DLD1 (cell line): ENCODE data around the gene DISC1.
"Not testable (repeated sequence)": the region's sequence is repeated elsewhere in the genome, so short reads cannot be mapped to it uniquely, and the experiment has no call there.

Experiments used
- in situ Hi-C: cut with HindIII; loops from 2 replicates; pipeline ENCODE4 v1.10.0; 2017; ENCODE audit warnings: low sequenced_read_pairs

Gene DISC1

DNA sequence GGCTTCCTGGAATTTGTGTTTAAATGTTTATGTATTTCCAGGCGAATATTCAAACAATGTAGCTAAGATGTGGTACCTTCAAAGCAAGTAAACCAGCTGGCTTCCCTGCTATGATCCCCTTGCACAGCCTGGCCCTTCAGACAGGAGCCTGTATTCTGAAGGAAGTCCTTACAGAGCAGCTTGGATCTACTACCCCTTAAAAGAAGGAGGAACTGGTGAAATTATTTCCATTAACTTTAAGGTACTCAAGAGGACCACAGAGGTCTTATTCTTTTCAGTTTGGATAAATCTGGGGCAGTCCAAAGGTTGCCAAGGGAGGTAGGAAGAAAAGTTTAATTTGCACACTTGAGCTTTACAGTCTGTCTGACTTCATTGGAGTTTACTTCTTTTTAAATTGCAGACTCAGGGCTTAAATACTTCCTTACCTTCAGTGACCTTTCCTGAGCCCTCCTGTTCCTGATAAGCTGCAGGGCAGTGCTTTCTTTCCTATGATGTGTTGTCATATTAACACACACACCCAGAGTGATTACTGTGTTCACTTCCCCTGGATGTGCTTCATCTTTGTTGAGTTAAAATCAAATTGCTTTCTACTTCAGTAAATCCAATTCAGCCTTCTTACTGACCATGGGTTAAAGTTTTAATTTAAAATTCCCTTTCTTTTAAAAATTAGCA lies 40.5 kb downstream of the DISC1 start:
- in situ Hi-C loops, result no loop called here

DNA sequence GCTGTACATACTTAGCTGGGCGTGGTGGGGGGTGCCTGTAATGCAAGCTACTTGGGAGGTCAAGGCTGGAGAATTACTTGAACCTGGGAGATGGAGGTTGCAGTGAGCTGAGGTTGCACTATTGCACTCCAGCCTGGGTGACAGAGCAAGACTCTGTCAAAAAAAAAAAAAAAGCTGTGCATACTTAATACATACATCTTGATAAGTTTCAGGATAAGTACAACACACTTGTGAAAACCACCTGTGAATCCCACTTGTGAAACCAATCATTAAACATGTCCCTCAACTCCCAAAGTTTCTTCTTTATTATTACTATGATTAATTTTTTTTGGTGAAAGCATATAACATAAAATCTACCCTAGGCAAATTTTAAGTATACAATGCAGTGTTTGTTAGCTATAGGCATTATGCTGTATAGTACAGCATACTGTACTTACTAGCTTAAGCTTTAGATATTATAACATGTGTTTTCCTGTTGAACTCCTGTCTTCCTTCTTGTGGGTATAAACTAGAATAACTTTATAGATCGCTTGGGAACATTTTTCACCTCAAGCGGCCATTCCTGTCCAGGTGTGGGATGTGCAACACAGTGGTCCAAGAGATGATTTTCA lies 41.4 kb downstream of the DISC1 start:
- in situ Hi-C loops, result no loop called here

DNA sequence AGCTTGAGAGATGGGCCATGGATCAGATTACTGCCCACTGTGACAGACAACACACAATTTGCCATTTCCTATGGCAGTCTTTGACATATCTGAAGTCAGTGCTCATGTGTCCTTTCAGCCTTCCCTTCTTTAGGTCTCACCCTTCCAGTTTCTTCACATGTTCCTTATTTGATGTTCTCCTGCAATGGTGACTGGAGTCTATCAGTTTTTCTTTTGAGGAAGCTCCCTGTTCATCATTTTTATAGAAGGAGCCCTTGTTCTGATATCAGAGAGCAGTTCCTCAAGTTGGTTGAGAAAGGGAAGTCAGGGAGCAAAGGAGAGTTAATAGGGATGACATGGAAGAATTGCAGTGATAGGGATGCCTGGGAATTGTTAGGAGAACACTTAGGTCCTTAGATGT lies 42.2 kb downstream of the DISC1 start:
- in situ Hi-C loops, result no loop called here

DNA sequence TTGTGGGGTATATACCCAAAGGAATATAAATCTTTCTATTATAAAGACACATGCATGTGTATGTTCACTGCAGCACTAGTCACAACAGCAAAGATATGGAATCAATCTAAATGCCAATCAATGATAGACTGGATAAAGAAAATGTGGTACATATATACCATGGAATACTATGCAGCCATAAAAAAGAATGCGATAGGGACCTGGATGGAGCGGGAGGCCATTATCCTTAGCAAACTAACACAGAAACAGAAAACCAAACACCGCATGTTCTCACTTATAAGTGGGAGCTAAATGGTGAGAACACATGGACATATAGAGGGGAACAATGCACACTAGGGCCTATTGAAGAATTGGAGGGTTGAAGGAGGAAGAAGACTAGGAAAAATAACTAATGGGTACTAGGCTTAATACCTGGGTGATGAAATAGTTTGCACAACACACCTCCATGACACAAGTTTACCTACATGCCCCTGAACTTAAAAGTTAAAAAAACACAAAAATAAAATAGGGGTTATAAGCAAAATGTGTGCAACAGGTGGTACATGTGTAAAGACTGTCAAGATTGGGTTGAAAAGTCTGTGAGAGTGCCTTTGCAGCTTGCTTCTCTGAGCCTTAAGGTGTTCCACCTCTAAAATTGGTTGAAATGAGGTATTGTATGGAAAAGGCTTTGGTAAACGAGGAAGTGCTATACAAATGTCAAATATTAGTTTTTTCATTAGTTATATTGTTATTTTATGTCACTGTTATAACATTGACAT lies 43.5 kb downstream of the DISC1 start:
- in situ Hi-C loops, result not testable (repeated sequence)

DNA sequence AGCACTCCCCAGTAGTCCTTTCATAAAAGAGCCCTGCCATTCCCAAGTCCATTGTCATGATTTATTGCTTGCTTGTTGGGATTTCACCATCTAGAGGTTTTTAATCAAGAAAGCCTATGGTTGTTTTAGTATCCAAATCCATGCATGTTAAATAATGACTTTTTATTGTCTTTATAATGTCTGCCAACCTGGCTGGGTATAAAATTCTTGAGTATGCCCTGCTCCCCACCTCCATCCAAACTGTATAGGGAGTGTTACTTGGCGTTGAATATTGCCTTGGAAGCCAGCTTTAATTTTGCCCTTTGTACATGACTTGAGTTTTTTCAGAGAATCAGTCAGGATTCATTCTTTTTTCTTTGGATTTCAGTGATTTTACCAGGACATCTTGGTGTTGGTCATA lies 44.2 kb downstream of the DISC1 start:
- in situ Hi-C loops, result no loop called here

DNA sequence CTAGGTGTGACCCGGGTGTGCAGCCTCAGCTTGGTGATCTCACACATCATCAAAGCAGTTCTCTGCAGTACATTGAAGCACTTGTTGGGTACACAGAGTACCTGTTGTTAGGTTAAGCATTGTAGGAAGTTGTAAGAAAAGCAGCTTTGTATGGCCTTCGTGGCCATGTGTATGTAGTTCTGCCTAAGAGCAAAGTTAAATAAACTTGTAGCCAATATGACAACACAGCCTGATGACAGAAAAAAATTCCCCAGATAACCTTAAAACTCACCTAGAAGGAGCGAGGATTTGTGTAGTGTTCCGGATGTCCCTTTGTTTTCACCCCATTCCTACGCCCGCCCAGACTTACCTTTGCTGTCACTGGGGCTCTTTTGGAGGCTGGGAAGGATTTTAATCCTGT lies 48.0 kb downstream of the DISC1 start:
- in situ Hi-C loops, result no loop called here

DNA sequence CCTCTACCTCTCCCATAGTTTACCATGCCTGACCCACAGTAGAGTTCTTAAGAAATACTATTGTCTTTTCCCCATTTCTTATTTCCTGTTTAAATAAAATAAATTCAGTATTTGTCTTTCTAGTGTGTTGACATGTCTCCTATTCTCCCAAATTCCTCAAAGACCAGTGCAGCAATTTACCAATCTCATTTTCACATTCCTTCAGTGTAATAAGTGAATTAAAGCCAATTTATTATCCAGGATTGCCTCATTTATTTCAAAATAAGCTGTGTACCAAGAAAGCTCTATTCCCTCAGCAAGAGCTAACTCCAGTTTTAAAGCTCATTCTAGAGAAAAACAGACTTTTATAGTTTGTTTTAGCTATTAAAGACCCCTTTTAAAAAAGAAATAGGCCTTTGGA lies 49.9 kb downstream of the DISC1 start:
- in situ Hi-C loops, result no loop called here

DNA sequence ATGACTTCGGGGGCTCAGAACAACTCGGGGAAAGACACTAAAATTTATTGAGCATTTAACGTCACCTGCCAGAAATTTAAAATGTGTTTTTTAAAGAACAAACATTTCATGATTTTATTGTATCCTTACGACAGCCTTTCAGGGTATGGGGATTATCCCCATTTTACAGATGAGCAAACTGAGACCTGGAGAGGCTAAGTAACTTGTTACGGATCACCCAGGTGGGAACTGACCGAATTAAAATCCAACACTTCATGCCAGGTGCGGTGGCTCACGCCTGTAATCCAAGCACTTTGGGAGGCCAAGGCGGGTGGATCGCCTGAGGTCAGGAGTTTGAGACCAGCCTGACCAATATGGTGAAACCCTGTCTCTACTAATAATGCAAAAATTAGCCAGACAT lies 50.9 kb downstream of the DISC1 start:
- in situ Hi-C loops, result no loop called here

DNA sequence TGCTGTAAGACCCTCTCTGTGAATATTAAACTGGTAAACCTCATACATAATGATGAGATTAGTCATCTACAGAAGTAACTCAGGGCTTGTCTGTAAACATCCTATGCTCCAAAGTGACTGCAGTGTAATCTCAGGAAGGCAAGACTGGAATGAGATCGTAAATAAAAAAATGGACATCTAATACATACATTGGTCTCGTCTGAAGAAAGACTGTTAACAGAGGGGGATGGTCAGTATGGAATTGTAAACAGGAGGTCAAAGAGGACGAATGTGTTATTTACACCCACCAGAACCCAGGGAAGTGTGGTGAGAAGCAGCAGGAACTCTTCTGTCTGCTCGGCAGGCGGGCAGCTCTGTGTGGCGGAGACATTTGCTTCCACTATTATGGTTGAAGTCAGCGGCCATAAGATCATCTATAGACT lies 51.4 kb downstream of the DISC1 start:
- in situ Hi-C loops, result no loop called here

DNA sequence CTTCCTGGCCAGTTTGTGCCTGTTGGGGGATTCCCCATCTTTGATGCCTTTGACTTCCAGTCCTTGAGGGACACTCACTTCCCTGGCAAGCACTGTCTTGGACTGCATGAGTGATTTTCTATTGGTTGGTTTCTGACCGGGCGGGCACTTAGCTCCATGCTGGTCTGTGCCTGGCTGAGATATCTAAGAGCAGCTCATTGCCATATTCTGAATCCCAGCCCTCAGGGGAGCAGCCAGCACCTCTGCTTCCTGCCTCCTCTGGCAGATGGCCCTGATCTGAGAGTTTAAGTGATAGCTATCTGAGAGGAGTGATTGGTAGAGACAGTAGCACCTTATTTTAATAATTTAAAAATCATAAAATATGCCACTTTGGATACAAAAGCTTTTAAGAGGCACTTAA lies 52.5 kb downstream of the DISC1 start:
- in situ Hi-C loops, result no loop called here

DNA sequence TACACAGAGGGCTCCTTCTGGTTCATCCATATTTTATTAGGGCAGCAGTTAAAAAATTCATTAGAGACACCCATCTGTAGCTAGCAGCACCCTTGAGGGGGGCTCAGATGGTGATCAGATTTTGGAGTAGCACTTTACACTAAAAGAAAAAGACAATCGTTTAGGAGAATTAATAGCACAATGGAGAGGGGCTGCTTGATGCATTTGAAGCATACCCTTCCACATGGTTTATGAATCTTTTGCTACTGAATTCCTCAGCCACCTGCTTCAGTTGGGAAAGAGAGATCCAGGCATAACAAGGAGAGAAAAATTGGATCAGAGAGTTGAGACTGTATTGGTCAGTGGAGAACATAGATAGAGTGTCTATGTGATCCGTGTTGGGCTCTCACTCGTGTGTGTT lies 54.4 kb downstream of the DISC1 start:
- in situ Hi-C loops, result no loop called here

DNA sequence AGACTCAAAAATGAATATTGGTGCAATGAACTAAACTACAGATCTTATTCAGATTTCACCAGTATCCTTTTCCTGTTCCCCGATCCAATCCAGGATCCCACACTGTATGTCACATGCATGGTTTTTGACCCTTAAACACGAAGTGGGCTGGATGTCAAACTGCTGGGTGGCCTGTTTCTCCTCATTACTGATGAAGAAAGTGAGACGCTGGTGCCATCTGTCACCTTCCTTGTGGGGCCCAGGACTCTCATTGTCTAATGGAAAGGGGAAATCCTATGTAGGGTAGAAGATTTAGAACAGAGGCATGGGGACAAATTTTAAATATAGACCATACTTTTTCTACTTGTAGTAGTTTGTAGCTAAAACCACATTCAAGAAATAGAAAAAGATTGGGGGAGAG lies 56.2 kb downstream of the DISC1 start:
- in situ Hi-C loops, result no loop called here

DNA sequence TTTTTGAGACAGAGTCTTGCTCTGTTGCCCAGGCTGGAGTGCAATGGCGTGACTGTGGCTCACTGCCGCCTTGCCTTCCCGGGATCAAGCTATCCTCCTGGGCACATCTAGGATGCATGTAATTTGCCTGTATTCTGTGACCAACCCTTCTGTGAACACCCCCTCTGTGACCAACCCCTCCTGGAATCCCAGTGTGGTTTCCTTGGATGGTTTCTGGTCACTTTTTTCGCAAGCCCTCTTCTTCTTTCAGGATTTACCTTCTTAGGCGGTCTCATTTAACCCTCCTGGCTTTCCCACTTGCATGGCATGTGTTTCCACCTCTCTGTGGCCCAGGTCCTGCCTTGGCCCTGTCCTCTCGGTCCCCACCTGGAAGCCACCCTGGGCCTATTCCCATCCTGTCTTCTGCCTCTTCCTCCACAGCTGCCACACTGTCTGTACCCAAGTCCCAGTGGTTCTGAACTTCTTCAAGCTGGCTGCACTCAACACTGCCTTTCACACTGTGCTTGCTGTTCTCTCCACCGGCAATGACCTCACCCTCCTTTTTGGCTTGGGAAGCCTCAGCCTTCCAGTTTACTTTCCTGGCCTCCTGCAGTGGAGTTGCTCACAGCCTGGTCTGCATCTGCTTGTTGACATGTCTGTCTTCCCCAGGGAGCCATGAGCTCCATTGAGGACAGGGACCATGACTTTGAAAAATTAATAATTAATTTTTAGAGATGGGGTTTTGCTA lies 57.0 kb downstream of the DISC1 start:
- in situ Hi-C loops, result no loop called here

DNA sequence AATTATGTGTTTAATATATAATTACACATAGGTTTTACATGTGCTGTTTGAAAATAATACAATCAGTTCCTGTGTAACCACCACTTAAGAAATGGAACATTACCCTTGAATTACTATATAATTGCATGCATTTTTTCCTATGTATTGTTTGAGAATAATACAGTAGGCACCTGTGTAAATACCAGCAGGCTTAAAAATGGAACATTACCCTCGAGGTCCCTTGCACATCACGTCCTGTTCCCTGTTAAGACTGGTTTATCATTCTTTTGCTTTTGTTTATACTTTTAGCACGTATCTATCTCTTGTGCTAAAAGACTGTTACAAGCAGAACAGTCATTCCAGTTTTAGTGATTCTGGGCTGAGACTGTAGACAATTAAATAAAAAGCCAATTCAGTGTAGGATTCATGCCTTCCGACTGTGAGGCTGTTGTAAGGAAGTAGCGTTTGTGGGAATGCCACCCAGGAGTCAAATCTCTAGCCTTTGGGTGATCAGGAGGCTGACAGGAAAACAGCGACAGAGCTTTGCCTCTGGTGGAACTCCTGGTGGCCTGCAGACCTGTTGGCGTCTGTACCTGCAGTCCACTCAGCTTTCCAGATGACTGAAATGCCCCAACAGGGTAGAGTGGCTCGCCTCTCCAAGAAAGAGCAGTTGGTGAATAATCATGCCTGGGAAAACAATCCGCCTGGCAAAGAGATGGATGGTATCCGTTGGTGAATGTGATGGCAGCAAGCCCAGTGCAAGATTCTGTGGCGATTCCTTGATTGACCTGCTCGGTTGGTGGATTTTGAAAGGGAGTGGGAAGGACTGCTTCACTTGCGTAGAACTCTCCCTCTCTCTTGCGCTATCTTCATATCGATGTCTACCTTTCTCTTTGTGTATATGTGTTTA lies 58.0 kb downstream of the DISC1 start:
- in situ Hi-C loops, result no loop called here

DNA sequence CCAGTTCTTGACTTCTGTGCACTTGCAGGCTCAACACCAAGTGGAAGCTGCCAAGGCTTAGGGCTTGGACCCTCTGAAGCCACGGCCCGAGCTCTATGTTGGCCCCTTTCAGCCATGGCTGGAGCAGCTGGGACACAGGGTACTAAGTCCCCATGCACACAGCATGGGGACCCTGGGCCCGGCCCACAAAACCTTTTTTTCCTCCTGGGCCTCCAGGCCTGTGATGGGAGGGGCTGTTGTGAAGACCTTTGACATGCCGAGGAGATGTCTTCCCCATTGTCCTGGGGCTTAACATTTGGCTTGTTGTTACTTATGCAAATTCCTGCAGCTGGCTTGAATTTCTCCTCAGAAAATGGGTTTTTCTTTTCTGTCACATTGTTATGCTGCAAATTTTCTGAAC lies 59.8 kb downstream of the DISC1 start:
- in situ Hi-C loops, result no loop called here

DNA sequence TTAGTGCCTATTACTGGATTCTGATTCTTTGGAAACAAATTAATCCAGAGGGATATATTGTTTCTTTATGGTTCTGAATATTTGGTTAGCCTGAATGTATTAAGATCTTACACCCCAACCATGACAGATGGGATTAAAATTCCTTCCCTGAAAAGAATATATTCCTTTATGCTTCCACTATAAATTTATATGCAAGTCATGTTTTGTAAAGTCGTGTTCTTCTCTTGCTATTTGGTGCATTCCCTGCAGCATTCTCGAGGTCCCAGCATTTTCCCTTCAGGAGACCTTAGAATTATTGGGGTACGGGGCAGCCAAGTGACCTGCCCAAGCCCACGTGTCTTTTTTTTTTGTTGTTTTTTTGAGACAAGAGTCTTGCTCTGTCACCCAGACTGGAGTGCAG lies 62.4 kb downstream of the DISC1 start:
- in situ Hi-C loops, result no loop called here

DNA sequence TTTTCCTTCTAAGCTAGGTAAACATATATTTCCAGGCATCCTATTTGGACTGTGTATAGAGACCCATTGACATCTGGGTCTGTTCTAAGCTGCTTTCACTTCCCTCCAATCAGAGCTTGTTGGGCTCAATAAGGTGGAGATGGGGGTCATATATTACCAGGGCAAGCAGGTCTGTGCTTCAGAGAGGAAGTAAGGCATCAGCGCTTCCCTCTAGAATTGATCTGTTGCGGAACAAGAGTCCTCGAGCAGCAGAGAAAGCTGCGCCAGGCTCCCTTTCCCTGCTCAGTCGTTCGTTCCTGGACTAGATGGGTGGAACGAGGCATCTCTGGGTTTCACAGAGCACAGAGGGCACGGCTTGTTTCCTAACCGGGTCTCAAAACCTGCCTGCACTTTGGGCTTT lies 63.5 kb downstream of the DISC1 start:
- in situ Hi-C loops, result no loop called here

DNA sequence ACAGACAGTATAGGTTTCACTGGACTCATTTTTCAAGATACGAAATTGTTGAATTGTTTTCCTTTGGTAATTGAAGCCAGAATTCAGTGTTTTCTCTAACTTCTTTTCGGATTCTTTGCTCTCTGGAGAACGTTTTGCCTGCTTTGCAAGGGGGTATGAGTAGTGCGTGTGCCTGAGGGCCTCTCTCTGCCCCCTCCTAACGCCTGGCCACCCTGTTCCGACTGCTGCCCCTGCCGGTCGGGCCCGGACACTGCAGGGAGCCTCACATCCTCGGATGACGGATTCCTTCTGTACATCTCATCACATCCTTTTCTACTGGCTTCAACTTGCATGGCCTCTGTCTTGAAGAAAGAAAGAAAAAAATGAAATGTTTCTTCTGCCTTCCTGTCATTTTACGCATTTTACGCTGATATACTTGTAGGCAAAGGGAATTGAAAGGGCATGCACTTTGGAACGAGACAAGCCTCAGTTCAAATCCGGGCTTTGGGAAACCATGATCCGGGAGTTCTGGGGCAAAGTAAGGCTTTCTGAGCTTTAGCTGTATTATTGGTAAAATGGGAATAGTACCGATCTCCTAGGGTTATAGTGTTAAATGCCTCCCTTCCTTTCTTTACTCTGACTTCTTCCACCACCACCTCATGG lies 65.1 kb downstream of the DISC1 start:
- in situ Hi-C loops, result no loop called here

DNA sequence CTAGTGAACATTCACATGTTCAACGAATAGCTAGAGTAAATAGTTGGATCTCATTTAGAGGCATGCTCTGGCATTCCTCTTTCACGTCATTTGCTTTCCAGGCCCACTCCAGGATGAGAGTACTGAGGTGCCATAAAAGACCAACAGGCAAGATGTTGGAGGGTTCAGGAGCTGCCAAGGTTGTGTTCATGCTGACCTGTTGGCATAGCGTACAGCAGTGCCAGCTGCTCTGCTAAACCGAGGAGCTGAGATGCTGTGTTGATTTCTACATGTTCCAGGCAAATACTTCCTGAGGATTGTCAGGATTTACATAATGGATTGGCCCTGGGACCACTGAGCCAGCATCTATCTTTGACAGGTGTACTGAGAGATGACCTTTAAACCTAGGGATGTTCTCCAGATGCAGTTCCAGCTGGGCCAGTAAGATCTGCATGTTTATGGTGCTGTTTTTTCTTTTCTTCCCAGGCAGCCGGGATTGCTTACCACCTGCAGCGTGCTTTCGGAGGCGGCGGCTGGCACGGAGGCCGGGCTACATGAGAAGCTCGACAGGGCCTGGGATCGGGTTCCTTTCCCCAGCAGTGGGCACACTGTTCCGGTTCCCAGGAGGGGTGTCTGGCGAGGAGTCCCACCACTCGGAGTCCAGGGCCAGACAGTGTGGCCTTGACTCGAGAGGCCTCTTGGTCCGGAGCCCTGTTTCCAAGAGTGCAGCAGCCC lies 66.9 kb downstream of the DISC1 start:
- in situ Hi-C loops, result no loop called here

DNA sequence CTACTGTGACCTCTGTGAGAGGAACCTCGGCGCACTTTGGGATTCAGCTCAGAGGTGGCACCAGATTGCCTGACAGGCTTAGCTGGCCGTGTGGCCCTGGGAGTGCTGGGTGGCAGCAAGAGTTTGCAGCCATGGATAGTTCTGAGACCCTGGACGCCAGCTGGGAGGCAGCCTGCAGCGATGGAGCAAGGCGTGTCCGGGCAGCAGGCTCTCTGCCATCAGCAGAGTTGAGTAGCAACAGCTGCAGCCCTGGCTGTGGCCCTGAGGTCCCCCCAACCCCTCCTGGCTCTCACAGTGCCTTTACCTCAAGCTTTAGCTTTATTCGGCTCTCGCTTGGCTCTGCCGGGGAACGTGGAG lies 67.5 kb downstream of the DISC1 start:
- in situ Hi-C loops, result no loop called here
